ENCODE measurements around the gene AKAP9. TPM values are rescaled to one million over a fixed set of nuclear protein-coding genes. Genes with fewer than 3 reads are reported as not detected.
"Not testable (repeated sequence)": the region's sequence is repeated elsewhere in the genome, so short reads cannot be mapped to it uniquely, and the experiment has no call there.

The AKAP9 gene
- total RNA-seq (2021; fragmentation: NEBNext Ultra II Directional; extraction: Animal tissue kit (Norgen Biotek cat#: 25700)) = 10 to 100 TPM; 24.6 to 30.4 (median 26.4) TPM
- long read RNA-seq, transcript AKAP9-205 (7 exons, 1,356 nt) = major isoform, 10 of 57 reads
- long read RNA-seq, partial matches to known transcripts = 36 of 57 reads
- long read RNA-seq, other reads (novel, unspliced or antisense) = 10 of 57 reads

DNA sequence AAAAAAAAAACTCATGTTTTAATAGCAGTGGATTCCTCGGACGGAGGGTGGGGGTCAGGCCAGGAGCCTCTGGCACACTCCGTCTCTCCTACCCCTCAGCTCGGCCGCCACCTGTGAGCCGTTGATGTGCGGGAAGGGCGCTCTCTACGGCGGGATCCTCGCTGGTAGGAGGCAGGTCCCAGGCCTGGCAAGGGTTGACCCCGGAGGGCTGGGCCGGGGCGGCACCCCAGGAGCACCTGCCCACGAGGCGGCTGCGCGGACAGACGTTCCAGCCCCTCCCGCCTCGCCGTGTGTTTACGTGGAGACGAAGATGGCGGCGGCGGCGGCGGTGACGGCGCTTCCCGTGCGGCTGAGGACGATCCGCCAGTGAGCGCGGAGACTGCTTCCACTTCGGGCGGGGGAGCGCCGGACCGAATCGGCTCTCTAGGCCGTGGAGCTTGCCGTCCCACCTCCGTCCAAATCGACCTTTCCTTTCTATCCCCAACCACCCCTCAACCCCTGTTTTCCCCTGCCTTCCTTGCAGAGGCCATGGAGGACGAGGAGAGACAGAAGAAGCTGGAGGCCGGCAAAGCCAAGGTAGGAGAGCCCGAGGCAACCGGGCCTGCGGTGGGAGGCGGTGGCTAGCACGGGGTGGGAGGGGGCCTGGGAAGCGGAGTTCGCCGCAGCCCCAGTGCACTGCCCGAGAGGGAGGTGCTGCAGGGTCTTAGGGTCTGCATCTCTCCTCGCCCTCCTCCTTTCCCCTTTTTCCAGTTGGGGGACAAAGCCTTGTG lies at the start of gene AKAP9:
TSS of gene AKAP9 (plus strand) at position 291 of the 770 bp plus-strand sequence. CDS start at position 529, 238 bp downstream.
- TF ChIP-seq, protein P1, sequence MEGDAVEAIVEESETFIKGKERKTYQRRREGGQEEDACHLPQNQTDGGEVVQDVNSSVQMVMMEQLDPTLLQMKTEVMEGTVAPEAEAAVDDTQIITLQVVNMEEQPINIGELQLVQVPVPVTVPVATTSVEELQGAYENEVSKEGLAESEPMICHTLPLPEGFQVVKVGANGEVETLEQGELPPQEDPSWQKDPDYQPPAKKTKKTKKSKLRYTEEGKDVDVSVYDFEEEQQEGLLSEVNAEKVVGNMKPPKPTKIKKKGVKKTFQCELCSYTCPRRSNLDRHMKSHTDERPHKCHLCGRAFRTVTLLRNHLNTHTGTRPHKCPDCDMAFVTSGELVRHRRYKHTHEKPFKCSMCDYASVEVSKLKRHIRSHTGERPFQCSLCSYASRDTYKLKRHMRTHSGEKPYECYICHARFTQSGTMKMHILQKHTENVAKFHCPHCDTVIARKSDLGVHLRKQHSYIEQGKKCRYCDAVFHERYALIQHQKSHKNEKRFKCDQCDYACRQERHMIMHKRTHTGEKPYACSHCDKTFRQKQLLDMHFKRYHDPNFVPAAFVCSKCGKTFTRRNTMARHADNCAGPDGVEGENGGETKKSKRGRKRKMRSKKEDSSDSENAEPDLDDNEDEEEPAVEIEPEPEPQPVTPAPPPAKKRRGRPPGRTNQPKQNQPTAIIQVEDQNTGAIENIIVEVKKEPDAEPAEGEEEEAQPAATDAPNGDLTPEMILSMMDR (IDR thresholded peaks at IDR 0.05) = no peak
- Mint-ChIP-seq H3K4me1 (ENCODE audit: low read depth) (peaks cover 40% of the 10 kb centered on the region), H3K27ac (peak within 1 kb of the TSS; percentile 92), H3K36me3 (ENCODE audit: low read depth) (no peaks in the 10 kb centered on the region), H3K4me3 (peak within 1 kb of the TSS; percentile 99), H3K27me3 (ENCODE audit: insufficient read depth) (peaks cover 4% of the 10 kb centered on the region), H3K9me3 (no peaks in the 10 kb centered on the region)
- peak; percentile 62 for DNase-seq

DNA sequence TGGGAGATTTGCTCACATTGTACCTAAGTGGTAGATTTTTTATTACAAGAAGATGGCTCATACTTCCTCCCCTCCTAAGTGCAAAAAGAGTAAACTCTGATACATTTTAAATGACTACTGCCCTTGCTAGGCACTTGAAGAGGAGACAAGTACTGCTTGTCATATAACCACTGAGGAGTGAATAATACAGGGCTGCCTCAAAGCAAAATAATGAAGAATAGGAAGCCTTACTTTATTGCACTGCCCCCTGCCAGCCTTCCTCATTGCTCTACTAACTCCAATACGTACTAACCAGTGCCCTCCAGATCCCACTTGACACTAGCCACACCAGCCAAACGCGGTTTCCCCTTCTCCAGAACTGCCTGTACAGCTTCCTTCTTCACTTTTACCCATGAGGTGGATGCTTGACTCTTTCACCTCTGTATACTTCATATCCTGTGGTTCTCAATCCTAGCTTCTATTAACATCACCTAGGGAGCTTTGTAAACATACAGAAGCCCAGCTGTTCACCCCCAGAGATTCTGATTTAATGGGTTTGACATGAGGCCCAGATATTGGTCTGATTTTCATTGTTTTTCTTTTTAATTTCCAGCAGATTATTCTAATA lies 48.5 kb upstream of the AKAP9 start:
- H3K36me3 Mint-ChIP-seq (ENCODE audit: low read depth) = no peaks in the 10 kb centered on the region
- no peak overlapping the region for H3K4me3 Mint-ChIP-seq
- peaks cover 31% of the 10 kb centered on the region for H3K4me1 Mint-ChIP-seq (ENCODE audit: low read depth)
- no peaks in the 10 kb centered on the region; the same call in 1 of the 2 replicates for H3K27me3 Mint-ChIP-seq (ENCODE audit: insufficient read depth)
- peaks cover 8% of the 10 kb centered on the region for H3K9me3 Mint-ChIP-seq
- TF ChIP-seq, protein P1 (IDR thresholded peaks at IDR 0.05) = no peak
- H3K27ac Mint-ChIP-seq = peak overlapping the region; percentile 68; the same call in 1 of the 2 replicates
- DNase-seq = no peak

- DNase-seq = peak; percentile 65
- H3K4me3 Mint-ChIP-seq = no peak overlapping the region
- H3K9me3 Mint-ChIP-seq = peaks cover 7% of the 10 kb centered on the region; the same call in 1 of the 2 replicates
- TF ChIP-seq, protein P1 (IDR thresholded peaks at IDR 0.05) = no peak
- peaks cover 31% of the 10 kb centered on the region for H3K4me1 Mint-ChIP-seq (ENCODE audit: low read depth)
- no peaks in the 10 kb centered on the region for H3K36me3 Mint-ChIP-seq (ENCODE audit: low read depth)
- H3K27ac Mint-ChIP-seq = peak overlapping the region; percentile 68; the same call in 1 of the 2 replicates
- H3K27me3 Mint-ChIP-seq (ENCODE audit: insufficient read depth) = peaks cover under 1% of the 10 kb centered on the region; the same call in 1 of the 2 replicates
These were observed 47.8 kb upstream of the AKAP9 start for GRCh38 chr7:91892821-91893340.

- not testable (repeated sequence) for H3K36me3 Mint-ChIP-seq (ENCODE audit: low read depth); DNase-seq; H3K27me3 Mint-ChIP-seq (ENCODE audit: insufficient read depth); H3K27ac Mint-ChIP-seq; H3K4me3 Mint-ChIP-seq; H3K9me3 Mint-ChIP-seq
- peaks cover 31% of the 10 kb centered on the region for H3K4me1 Mint-ChIP-seq (ENCODE audit: low read depth)
These were observed 47.0 kb upstream of the AKAP9 start for GRCh38 chr7:91893699-91894098.

DNA sequence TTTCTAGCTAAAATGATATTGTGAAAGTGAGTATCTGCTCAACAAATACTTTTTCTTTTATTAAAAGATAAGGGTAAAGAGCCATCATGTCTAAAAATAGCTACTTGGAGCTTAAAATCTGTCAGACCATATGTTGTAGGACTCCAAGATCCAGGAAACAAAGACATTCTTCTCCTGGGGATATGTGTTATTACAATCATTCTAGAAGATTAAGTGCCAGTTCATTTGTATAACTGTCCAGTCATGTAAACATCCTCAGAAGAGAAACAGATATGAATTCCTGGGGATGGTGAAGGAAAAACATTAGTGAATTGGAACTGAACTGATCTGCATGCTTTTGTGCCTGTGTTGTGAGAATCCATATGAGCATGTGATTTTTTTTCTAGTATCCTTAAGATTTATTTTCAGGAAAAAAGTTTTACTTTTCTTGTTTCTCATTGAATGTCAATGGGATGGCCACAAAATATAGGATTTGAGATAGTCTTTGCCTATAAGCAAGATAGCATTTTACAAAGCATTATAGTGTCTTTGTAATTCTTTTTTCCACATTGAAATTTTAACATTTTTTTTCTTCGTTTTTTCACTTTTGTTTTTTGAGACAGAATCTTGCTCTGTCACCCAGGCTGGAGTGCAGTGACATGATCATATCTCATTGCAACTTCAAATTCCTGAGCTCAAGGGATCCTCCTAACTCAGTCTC lies 45.7 kb upstream of the AKAP9 start:
- Mint-ChIP-seq H3K27ac (peak overlapping the region; percentile 33; the same call in 1 of the 2 replicates), H3K4me3 (no peak overlapping the region), H3K9me3 (no peaks in the 10 kb centered on the region), H3K36me3 (ENCODE audit: low read depth) (no peaks in the 10 kb centered on the region), H3K4me1 (ENCODE audit: low read depth) (peaks cover 31% of the 10 kb centered on the region), H3K27me3 (ENCODE audit: insufficient read depth) (peaks cover 3% of the 10 kb centered on the region; the same call in 1 of the 2 replicates)
- no peak for DNase-seq
- TF ChIP-seq, protein P1 (IDR thresholded peaks at IDR 0.05) = no peak
